Activated CD8-positive, alpha-beta T cell treated with anti-CD3 and anti-CD28 coated beads for 36 hours (primary cell): Measurements from ENCODE around the gene NUDT19. TPM values are rescaled to one million over a fixed set of nuclear protein-coding genes. Genes with fewer than 3 reads are reported as not detected.

Experiments used
- ATAC-seq: fragments of 200-7000 bp; cut with Tn5 transposase; one replicate; pipeline ENCODE4 v1.10.0; 2021; ENCODE audit warnings: mild to moderate bottlenecking, moderate library complexity
- CTCF ChIA-PET: fragments of 350-600 bp; sonication (Branson Sonifier 250); formaldehyde crosslinking; loops from one replicate; lab custom pipeline; 2021; ENCODE audit warnings: antibody characterized with exemption; lab: Charles Lee
- POLR2A ChIA-PET: fragments of 350-600 bp; sonication (Branson Sonifier 250); formaldehyde crosslinking; loops from one replicate; lab custom pipeline; 2021; ENCODE audit warnings: antibody characterized with exemption; lab: Charles Lee
- DNase-seq: peaks from one replicate; pipeline ENCODE4 v3.0.0-alpha.2; 2020
- H3K27ac Mint-ChIP-seq: one replicate; pipeline ENCODE4 v1.8.0; 2021; ENCODE audit warnings: mild to moderate bottlenecking, mixed read lengths
- H3K27me3 Mint-ChIP-seq: one replicate; pipeline ENCODE4 v1.8.0; 2021; ENCODE audit warnings: mixed read lengths
- H3K36me3 Mint-ChIP-seq: one replicate; pipeline ENCODE4 v1.8.0; 2021; ENCODE audit warnings: low read depth, mixed read lengths
- H3K4me1 Mint-ChIP-seq: one replicate; pipeline ENCODE4 v1.8.0; 2021; ENCODE audit warnings: low read depth, mixed read lengths
- H3K4me3 Mint-ChIP-seq: one replicate; pipeline ENCODE4 v1.8.0; 2021; ENCODE audit warnings: mild to moderate bottlenecking, moderate library complexity, mixed read lengths
- H3K9me3 Mint-ChIP-seq: one replicate; pipeline ENCODE4 v1.8.0; 2021; ENCODE audit warnings: mixed read lengths
- intact Hi-C: fragments of 100-400 bp; cut with micrococcal nuclease; formaldehyde crosslinking; loops from one replicate; pipeline ENCODE4 v1.10.0; 2022
- total RNA-seq, 2 experiments: library from RNA; stranded (reverse); gene quantifications; one replicate each; pipeline ENCODE4 v1.2.3, GENCODE V29; 2021
- TF ChIP-seq, protein P1 (sequence below): fragments of 200-600 bp; IDR thresholded peaks from one replicate; pipeline ENCODE4 v1.8.0; 2022; ENCODE audit warnings: antibody characterized with exemption, mild to moderate bottlenecking

The NUDT19 gene
- total RNA-seq, 2 experiments from 2014 or later: 16.1 to 17.5 TPM

- Mint-ChIP-seq H3K36me3 (peaks cover 2% of the 10 kb centered on the region), H3K4me3 (no peak overlapping the region), H3K9me3 (no peaks in the 10 kb centered on the region), H3K27me3 (no peaks in the 10 kb centered on the region), H3K27ac (no peak overlapping the region), H3K4me1 (peaks cover 4% of the 10 kb centered on the region)
- intact Hi-C loops: no loop called here
- POLR2A ChIA-PET: no interaction called here
- TF ChIP-seq, protein P1, sequence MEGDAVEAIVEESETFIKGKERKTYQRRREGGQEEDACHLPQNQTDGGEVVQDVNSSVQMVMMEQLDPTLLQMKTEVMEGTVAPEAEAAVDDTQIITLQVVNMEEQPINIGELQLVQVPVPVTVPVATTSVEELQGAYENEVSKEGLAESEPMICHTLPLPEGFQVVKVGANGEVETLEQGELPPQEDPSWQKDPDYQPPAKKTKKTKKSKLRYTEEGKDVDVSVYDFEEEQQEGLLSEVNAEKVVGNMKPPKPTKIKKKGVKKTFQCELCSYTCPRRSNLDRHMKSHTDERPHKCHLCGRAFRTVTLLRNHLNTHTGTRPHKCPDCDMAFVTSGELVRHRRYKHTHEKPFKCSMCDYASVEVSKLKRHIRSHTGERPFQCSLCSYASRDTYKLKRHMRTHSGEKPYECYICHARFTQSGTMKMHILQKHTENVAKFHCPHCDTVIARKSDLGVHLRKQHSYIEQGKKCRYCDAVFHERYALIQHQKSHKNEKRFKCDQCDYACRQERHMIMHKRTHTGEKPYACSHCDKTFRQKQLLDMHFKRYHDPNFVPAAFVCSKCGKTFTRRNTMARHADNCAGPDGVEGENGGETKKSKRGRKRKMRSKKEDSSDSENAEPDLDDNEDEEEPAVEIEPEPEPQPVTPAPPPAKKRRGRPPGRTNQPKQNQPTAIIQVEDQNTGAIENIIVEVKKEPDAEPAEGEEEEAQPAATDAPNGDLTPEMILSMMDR: no peak
- ATAC-seq (no peak), DNase-seq (no peak)
- CTCF ChIA-PET: no interaction called here
These were observed 33.5 kb upstream of the NUDT19 start for GRCh38 chr19:32658075-32658474.

DNA sequence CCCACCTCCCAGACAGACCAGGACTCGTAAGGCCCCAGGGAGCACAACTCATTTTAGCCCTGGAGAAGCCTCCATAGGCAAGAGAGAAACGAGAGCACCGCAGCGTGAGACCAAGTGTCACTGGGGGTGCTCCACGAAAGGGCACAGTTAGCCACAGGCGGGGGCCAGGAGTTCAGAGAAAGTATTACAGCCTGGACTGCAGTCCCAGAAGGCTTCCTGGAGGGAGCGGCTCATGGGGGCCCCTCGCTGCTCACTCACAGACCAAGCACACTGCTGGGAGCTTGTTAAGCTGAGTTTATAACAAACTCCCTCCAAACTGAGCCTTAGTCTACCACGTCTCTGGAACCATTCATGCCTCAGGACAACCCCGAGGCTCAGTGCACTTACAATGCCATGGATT, 33.1 kb upstream of the NUDT19 start:
- Mint-ChIP-seq H3K4me3 (no peak overlapping the region), H3K27me3 (no peaks in the 10 kb centered on the region), H3K4me1 (peaks cover 4% of the 10 kb centered on the region), H3K36me3 (peaks cover 2% of the 10 kb centered on the region), H3K27ac (no peak overlapping the region), H3K9me3 (no peaks in the 10 kb centered on the region)
- DNase-seq (no peak), ATAC-seq (no peak)
- intact Hi-C loops: no loop called here
- POLR2A ChIA-PET: no interaction called here
- TF ChIP-seq, protein P1: no peak
- CTCF ChIA-PET: no interaction called here

DNA sequence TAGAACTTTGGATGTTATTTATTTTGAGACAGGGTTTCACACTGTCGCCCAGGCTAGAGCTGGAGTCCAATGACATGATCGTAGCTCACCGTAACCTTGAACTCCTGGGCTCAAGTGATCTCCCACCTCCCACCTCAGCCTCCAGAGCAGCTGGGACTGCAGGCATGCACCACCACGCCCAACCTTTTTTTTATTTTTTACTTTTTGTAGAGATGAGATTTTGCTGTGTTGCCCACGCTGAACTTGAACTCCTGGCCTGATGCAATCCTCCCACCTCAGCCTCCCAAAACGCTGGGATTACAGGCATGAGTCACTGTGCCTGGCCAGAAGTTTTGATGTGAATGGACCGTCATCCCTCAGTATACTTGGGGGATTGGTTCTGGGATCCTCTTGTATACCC, 30.3 kb upstream of the NUDT19 start:
- ATAC-seq (no peak), DNase-seq (no peak)
- TF ChIP-seq, protein P1: no peak
- ChIA-PET POLR2A (no interaction called here), CTCF (no interaction called here)
- Mint-ChIP-seq H3K27me3 (no peaks in the 10 kb centered on the region), H3K36me3 (peaks cover 1% of the 10 kb centered on the region), H3K4me1 (peaks cover 4% of the 10 kb centered on the region), H3K27ac (no peak overlapping the region), H3K4me3 (no peak overlapping the region), H3K9me3 (no peaks in the 10 kb centered on the region)
- intact Hi-C loops: no loop called here

DNA sequence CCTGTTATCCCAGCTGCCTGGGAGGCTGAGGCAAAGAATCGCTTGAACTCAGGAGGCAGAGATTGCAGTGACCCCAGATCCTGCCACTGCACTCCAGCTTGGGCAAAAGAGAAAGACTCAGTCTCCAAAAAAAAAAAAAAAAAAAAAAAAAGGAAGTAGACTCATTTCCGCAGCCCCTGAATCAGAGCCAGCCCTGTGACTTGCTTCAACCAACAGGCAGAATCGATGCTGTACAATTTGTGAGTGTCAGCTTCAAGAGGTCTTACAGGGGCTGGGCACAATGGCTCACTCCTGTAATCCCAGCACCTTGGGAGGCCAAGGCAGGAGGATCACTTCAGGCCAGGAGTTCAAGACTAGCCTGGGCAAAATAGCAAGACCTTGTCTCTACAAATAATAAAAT, 29.4 kb upstream of the NUDT19 start:
- intact Hi-C loops: no loop called here
- ChIA-PET POLR2A (no interaction called here), CTCF (no interaction called here)
- no peak overlapping the region for H3K4me3 Mint-ChIP-seq
- DNase-seq: peak; percentile 24
- no peaks in the 10 kb centered on the region for H3K27me3 Mint-ChIP-seq
- TF ChIP-seq, protein P1: no peak
- ATAC-seq: peak; percentile 49
- no peak overlapping the region for H3K27ac Mint-ChIP-seq
- peaks cover 4% of the 10 kb centered on the region for H3K4me1 Mint-ChIP-seq
- H3K36me3 Mint-ChIP-seq: peaks cover 1% of the 10 kb centered on the region
- H3K9me3 Mint-ChIP-seq: no peaks in the 10 kb centered on the region

GRCh38 chr19:32666084-32666483, 25.5 kb upstream of the NUDT19 start:
- ATAC-seq (no peak), DNase-seq (no peak)
- intact Hi-C loops: no loop called here
- no peaks in the 10 kb centered on the region for H3K27me3 Mint-ChIP-seq
- CTCF ChIA-PET: no interaction called here
- H3K4me1 Mint-ChIP-seq: peaks cover 13% of the 10 kb centered on the region
- POLR2A ChIA-PET: no interaction called here
- TF ChIP-seq, protein P1: no peak
- H3K4me3 Mint-ChIP-seq: no peak overlapping the region
- no peak overlapping the region for H3K27ac Mint-ChIP-seq
- H3K9me3 Mint-ChIP-seq: no peaks in the 10 kb centered on the region
- H3K36me3 Mint-ChIP-seq: peaks cover under 1% of the 10 kb centered on the region
